ENCODE measurements around the gene NFKBIE.

NFKBIE gene

GRCh38 chr6:44257025-44257752, 8.2 kb downstream of the NFKBIE start, which contains the start of gene SLC35B2:
SLC35B2 (minus strand) TSS chr6:44257528; CDS start chr6:44257410, 118 bp downstream.
- no peaks in the 10 kb centered on the region for H3K27me3 ChIP-seq (ENCODE audit: insufficient read depth, low read length)
- H2AFZ ChIP-seq (ENCODE audit: low read length, unreplicated experiment), result peak within 1 kb of the TSS; percentile 81
- H3K4me3 ChIP-seq (ENCODE audit: low read depth, low read length), result peak within 1 kb of the TSS; percentile 93
- peaks cover 14% of the 10 kb centered on the region; the same call in 1 of the 2 replicates for H3K36me3 ChIP-seq (ENCODE audit: insufficient read depth, low read length)
- peaks cover 21% of the 10 kb centered on the region for H3K4me1 ChIP-seq (ENCODE audit: control insufficient read depth, insufficient read depth, low read length, unreplicated experiment)
- peaks cover 12% of the 10 kb centered on the region for H3K79me2 ChIP-seq (ENCODE audit: control insufficient read depth, insufficient read depth, low read length, unreplicated experiment)
- H3K27ac ChIP-seq (ENCODE audit: low read depth, low read length), result peak within 1 kb of the TSS; percentile 58; the same call in 1 of the 2 replicates

DNA sequence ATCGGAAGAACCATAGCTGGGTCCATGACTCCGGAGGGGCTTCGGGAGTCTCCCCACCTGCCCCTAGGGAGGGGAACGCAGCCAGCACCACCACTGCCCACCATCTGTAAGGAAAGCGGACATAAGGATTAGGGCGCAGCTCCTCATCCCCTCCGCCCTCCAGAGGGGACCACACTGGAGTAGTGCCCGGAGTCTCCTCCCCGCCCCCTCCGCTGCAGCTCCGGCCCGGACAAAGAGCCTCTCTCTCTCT, 8.7 kb downstream of the NFKBIE start:
- H3K36me3 ChIP-seq (ENCODE audit: insufficient read depth, low read length), result peaks cover 19% of the 10 kb centered on the region; the same call in 1 of the 2 replicates
- H2AFZ ChIP-seq (ENCODE audit: low read length, unreplicated experiment), result no peak overlapping the region
- peak overlapping the region; percentile 58; the same call in 1 of the 2 replicates for H3K27ac ChIP-seq (ENCODE audit: low read depth, low read length)
- no peaks in the 10 kb centered on the region for H3K27me3 ChIP-seq (ENCODE audit: insufficient read depth, low read length)
- peaks cover 14% of the 10 kb centered on the region for H3K79me2 ChIP-seq (ENCODE audit: control insufficient read depth, insufficient read depth, low read length, unreplicated experiment)
- H3K4me3 ChIP-seq (ENCODE audit: low read depth, low read length), result peak overlapping the region; percentile 93
- H3K4me1 ChIP-seq (ENCODE audit: control insufficient read depth, insufficient read depth, low read length, unreplicated experiment), result peaks cover 24% of the 10 kb centered on the region

DNA sequence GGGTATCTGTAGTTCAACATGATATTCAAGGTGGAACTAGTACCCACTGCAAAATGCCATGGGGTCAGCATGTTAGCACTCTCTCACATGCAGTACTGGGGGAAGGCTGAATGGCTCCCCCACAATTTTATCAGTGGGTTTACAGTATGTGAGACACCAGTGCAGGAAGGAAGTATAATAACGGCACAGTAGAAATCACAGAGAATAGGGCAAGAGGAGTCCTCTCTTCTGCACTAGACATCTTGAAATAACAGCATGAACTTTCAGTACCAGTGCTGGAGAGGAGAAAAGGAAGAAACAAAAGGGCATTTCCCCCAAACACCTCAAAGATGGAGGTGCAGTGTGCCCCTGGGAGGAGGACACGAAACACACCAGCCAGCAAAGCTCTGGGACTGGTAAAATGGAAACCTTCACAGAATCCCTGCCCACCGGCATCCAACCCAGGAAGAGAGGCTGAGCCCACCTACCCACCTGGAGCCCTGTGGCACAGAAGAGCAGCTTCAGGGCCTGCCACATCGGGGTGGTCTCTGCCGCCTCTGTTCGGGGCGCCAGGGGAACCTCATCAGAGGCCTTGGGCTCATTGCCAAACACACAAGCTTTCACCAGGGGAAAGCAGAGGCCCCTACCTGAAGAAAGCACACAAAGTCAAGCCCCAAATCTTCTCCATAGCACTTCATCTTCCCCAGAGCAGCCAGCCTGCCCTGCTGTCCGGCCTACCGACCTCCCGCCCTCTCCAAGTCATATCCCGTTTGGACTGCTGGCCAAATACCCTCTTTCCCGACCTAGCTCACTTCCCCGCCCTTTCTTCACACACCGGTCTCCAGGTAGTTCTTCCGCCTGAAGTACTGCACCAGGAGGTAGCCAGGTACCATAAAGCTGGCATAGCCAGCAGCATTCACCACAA, 9.2 kb downstream of the NFKBIE start:
- Histone ChIP-seq H2AFZ (ENCODE audit: low read length, unreplicated experiment) (no peak overlapping the region), H3K36me3 (ENCODE audit: insufficient read depth, low read length) (peaks cover 25% of the 10 kb centered on the region), H3K4me3 (ENCODE audit: low read depth, low read length) (peak overlapping the region; percentile 93), H3K4me1 (ENCODE audit: control insufficient read depth, insufficient read depth, low read length, unreplicated experiment) (peaks cover 28% of the 10 kb centered on the region), H3K27me3 (ENCODE audit: insufficient read depth, low read length) (no peaks in the 10 kb centered on the region), H3K27ac (ENCODE audit: low read depth, low read length) (peak overlapping the region; percentile 58; the same call in 1 of the 2 replicates), H3K79me2 (ENCODE audit: control insufficient read depth, insufficient read depth, low read length, unreplicated experiment) (peaks cover 20% of the 10 kb centered on the region)

DNA sequence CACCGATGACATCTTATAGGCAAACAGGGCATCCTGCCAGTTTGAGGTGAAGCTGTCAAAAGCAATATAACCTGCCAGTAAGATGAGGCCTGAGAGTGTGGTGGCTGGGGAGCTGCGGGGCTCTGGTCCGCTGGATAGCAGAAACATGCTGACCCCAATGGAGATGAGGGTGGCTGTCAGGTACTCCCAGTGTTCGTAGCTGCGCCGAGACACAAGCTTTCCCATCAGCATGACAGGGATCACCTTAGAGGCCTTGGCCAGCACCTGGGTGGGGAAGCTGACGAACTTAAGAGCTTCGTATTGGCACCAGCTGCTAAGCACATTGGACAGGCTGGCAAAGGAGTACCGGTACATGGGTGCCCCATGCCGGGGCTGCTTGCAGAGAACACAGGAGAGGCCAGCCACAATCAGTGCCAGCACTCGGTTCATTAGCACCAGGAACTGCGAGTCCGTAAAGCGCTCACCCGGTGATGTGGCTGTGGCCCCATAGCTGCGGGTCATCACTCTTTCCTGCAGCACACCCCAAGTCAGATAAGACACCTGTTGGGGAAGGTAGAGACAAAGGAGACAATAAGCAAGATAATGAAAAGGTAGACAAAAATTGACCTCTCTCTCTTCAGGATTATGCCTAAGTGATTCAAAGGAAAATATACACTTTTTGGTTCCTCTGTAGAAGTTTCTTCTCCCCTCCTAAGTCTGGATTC, 10.1 kb downstream of the NFKBIE start:
- H3K79me2 ChIP-seq (ENCODE audit: control insufficient read depth, insufficient read depth, low read length, unreplicated experiment), result peaks cover 29% of the 10 kb centered on the region
- H2AFZ ChIP-seq (ENCODE audit: low read length, unreplicated experiment), result no peak overlapping the region
- H3K27ac ChIP-seq (ENCODE audit: low read depth, low read length), result no peak overlapping the region
- H3K27me3 ChIP-seq (ENCODE audit: insufficient read depth, low read length), result no peaks in the 10 kb centered on the region
- peaks cover 36% of the 10 kb centered on the region for H3K4me1 ChIP-seq (ENCODE audit: control insufficient read depth, insufficient read depth, low read length, unreplicated experiment)
- H3K36me3 ChIP-seq (ENCODE audit: insufficient read depth, low read length), result peaks cover 33% of the 10 kb centered on the region
- H3K4me3 ChIP-seq (ENCODE audit: low read depth, low read length), result peak overlapping the region; percentile 93

DNA sequence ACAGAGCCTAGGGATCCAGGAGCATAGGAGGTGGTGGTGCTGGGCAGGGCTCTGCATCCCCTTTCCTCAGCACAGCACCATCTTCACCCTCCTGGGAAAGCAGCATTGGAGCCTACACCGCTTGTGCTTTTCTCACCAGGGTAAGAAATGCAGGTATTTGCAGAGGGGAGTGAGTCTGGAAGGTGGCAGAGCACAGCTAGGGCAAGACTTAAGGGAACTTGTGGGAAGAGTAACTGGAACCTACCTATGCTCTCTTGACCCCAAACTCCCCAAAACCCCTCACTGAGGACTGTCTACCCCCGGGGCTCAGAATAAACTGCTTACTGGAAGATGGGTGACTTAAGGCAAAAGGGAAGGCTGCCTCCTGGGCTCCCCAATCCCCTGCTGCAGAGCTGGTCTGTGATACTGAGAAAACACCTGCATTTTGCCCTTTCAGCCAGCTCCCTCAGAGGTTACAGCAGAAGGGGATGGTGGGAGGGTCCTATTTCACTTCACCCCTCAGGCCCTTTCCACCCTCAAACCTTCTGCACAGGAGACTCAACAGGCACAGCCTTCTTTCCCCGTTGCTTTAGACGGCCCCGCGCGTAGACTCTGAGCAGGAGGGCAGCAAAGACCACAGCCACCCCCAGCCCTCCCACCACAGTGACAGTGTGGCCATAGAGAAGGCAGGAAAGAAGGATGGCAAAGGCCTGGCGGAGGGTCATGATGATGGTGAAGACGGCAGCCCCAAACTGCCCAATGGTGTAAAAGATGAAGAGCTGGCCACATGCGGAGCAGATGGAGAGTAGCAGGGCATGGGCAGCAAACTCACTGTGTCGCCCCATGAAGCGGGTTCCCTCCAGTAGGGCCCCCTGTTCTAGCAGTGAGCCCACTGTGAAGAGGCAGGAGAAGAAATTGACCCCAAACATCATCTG, 10.9 kb downstream of the NFKBIE start:
- H3K27ac ChIP-seq (ENCODE audit: low read depth, low read length), result no peak overlapping the region
- H3K27me3 ChIP-seq (ENCODE audit: insufficient read depth, low read length), result no peaks in the 10 kb centered on the region
- peaks cover 44% of the 10 kb centered on the region for H3K4me1 ChIP-seq (ENCODE audit: control insufficient read depth, insufficient read depth, low read length, unreplicated experiment)
- H3K36me3 ChIP-seq (ENCODE audit: insufficient read depth, low read length), result peaks cover 39% of the 10 kb centered on the region
- H3K4me3 ChIP-seq (ENCODE audit: low read depth, low read length), result no peak overlapping the region
- no peak overlapping the region for H2AFZ ChIP-seq (ENCODE audit: low read length, unreplicated experiment)
- H3K79me2 ChIP-seq (ENCODE audit: control insufficient read depth, insufficient read depth, low read length, unreplicated experiment), result peaks cover 37% of the 10 kb centered on the region

GRCh38 chr6:44253307-44254101, 11.8 kb downstream of the NFKBIE start:
- H3K36me3 ChIP-seq (ENCODE audit: insufficient read depth, low read length), result peaks cover 48% of the 10 kb centered on the region
- H3K4me1 ChIP-seq (ENCODE audit: control insufficient read depth, insufficient read depth, low read length, unreplicated experiment), result peaks cover 54% of the 10 kb centered on the region

GRCh38 chr6:44251576-44252524, 13.5 kb downstream of the NFKBIE start:
- Histone ChIP-seq H2AFZ (ENCODE audit: low read length, unreplicated experiment) (no peak overlapping the region), H3K4me1 (ENCODE audit: control insufficient read depth, insufficient read depth, low read length, unreplicated experiment) (peaks cover 49% of the 10 kb centered on the region), H3K36me3 (ENCODE audit: insufficient read depth, low read length) (peaks cover 60% of the 10 kb centered on the region), H3K79me2 (ENCODE audit: control insufficient read depth, insufficient read depth, low read length, unreplicated experiment) (peaks cover 62% of the 10 kb centered on the region), H3K27me3 (ENCODE audit: insufficient read depth, low read length) (no peaks in the 10 kb centered on the region), H3K4me3 (ENCODE audit: low read depth, low read length) (no peak overlapping the region), H3K27ac (ENCODE audit: low read depth, low read length) (no peak overlapping the region)

More at GRCh38 chr6:44253307-44254101, 11.8 kb downstream of the NFKBIE start:
- Histone ChIP-seq H2AFZ (ENCODE audit: low read length, unreplicated experiment) (no peak overlapping the region), H3K79me2 (ENCODE audit: control insufficient read depth, insufficient read depth, low read length, unreplicated experiment) (peaks cover 46% of the 10 kb centered on the region), H3K27me3 (ENCODE audit: insufficient read depth, low read length) (no peaks in the 10 kb centered on the region), H3K4me3 (ENCODE audit: low read depth, low read length) (no peak overlapping the region), H3K27ac (ENCODE audit: low read depth, low read length) (no peak overlapping the region)

- no peak overlapping the region for H3K4me3 ChIP-seq (ENCODE audit: low read depth, low read length)
- H3K79me2 ChIP-seq (ENCODE audit: control insufficient read depth, insufficient read depth, low read length, unreplicated experiment), result peaks cover 51% of the 10 kb centered on the region
- no peaks in the 10 kb centered on the region for H3K27me3 ChIP-seq (ENCODE audit: insufficient read depth, low read length)
- peaks cover 46% of the 10 kb centered on the region for H3K4me1 ChIP-seq (ENCODE audit: control insufficient read depth, insufficient read depth, low read length, unreplicated experiment)
- peak overlapping the region; percentile 39; the same call in 1 of the 2 replicates for H3K27ac ChIP-seq (ENCODE audit: low read depth, low read length)
- peaks cover 60% of the 10 kb centered on the region for H3K36me3 ChIP-seq (ENCODE audit: insufficient read depth, low read length)
- no peak overlapping the region for H2AFZ ChIP-seq (ENCODE audit: low read length, unreplicated experiment)
Measured at GRCh38 chr6:44250718-44251123, 14.6 kb downstream of the NFKBIE start.

Data from ACC112 (cell line).